K562 (cell line): ENCODE results near the gene SIX1. TPM values are rescaled to one million over a fixed set of nuclear protein-coding genes. Genes with fewer than 3 reads are reported as not detected.

Experiments
- ATAC-seq: fragments of 200-7000 bp; cut with Tn5 transposase; 3 replicates; pipeline ENCODE4 v1.9.1; 2020; ENCODE audit warnings: moderate library complexity
- BruUV-seq: library from RNA; stranded (reverse); fragments of 400-500 nt; replicated peaks from 2 replicates; lab custom pipeline; 2021; lab: Mats Ljungman, UMichigan
- CTCF ChIA-PET: fragments of 300-600 bp; formaldehyde crosslinking; extraction: SDS; loops from one replicate; lab custom pipeline; 2021; ENCODE audit warnings: low intra/inter-chr PET ratio; lab: Yijun Ruan, JAX
- POLR2A ChIA-PET: fragments of 300-600, 350-650 bp; sonication (Branson Sonifier 250); formaldehyde crosslinking; extraction: SDS; loops from one replicate; lab custom pipeline; 2021; ENCODE audit warnings: antibody characterized with exemption, inconsistent platforms; lab: Yijun Ruan, JAX
- DNase-seq, 4 experiments: peaks; one replicate each; pipeline versions ENCODE4 v3.0.0 to v3.0.0-alpha.2; 2011 to 2018; ENCODE audit warnings: low spot score in 3 of 4, mixed read lengths in 3 of 4; ENCODE audit errors: extremely low read depth in 1 of 4
- FAIRE-seq: peaks from 2 replicates; lab custom pipeline; 2011; peaks lifted over from hg19 to GRCh38; lab: Jason Lieb, UNC
- H2AFZ ChIP-seq: 2 replicates; pipeline ENCODE4 v1.6.0; 2011; ENCODE audit warnings: low read depth, low read length, control low read depth, inconsistent platforms
- H3K27ac ChIP-seq: fragments of 200-600 bp; 3 replicates; pipeline ENCODE4 v1.8.0; 2011; ENCODE audit warnings: low read depth, mild to moderate bottlenecking, control low read depth, inconsistent platforms, low read length, moderate library complexity, mixed read lengths; ENCODE audit errors: extremely low read depth
- H3K27me3 ChIP-seq, 2 experiments: fragments of 300-600 bp in 1 of 2; 2 replicates in 1 of 2; 3 replicates in 1 of 2; pipeline versions ENCODE4 v1.6.0 to v1.8.0; 2011; ENCODE audit warnings: inconsistent platforms in 2 of 2, low read length in 2 of 2, mild to moderate bottlenecking in 1 of 2, mixed read lengths in 1 of 2, moderate library complexity in 1 of 2; ENCODE audit not compliant: control insufficient read depth in 2 of 2, insufficient read depth in 2 of 2
- H3K36me3 ChIP-seq: fragments of 300-600 bp; 3 replicates; pipeline ENCODE4 v1.8.0; 2011; ENCODE audit warnings: mild to moderate bottlenecking, low read length, inconsistent platforms; ENCODE audit not compliant: control insufficient read depth, insufficient read depth
- H3K4me1 ChIP-seq, 2 experiments: fragments of 200-600 bp in 1 of 2; replicated peaks in 1 of 2; 2 replicates in 1 of 2; 3 replicates in 1 of 2; pipeline versions ENCODE4 v1.5.1 to v1.8.0; 2011; ENCODE audit warnings: inconsistent platforms in 2 of 2, low read length in 2 of 2, mild to moderate bottlenecking in 1 of 2, mixed read lengths in 1 of 2, moderate library complexity in 1 of 2; ENCODE audit not compliant: control insufficient read depth in 2 of 2, insufficient read depth in 2 of 2
- H3K4me2 ChIP-seq: 2 replicates; pipeline ENCODE4 v1.6.1; 2011; ENCODE audit warnings: low read length, control low read depth, inconsistent platforms, mixed read lengths; ENCODE audit not compliant: insufficient read depth
- H3K4me3 ChIP-seq: fragments of 200-600 bp; sonication (generic), shearing (Covaris generic); 2 replicates; pipeline ENCODE4 v1.5.1; 2016; ENCODE audit warnings: control low read depth, inconsistent platforms
- H3K79me2 ChIP-seq: fragments of 200-600 bp; 3 replicates; pipeline ENCODE4 v1.8.0; 2011; ENCODE audit warnings: low read length, inconsistent platforms; ENCODE audit not compliant: control insufficient read depth, insufficient read depth
- H3K9ac ChIP-seq, 2 experiments: 2 replicates each; pipeline versions ENCODE4 v1.6.0 to v1.6.1; 2011; ENCODE audit warnings: low read depth in 2 of 2, low read length in 2 of 2, control low read depth in 1 of 2, inconsistent platforms in 1 of 2, mild to moderate bottlenecking in 1 of 2, mixed read lengths in 1 of 2; ENCODE audit not compliant: insufficient read depth in 1 of 2
- H3K9me1 ChIP-seq: one replicate; pipeline ENCODE4 v1.6.0; 2011; ENCODE audit warnings: inconsistent platforms, mild to moderate bottlenecking, low read length, moderate library complexity; ENCODE audit not compliant: control insufficient read depth, insufficient read depth
- H3K9me3 ChIP-seq: replicated peaks from 2 replicates; pipeline ENCODE4 v1.5.1; 2011; ENCODE audit warnings: low read depth, low read length, inconsistent platforms; ENCODE audit not compliant: control insufficient read depth, insufficient read depth
- H4K20me1 ChIP-seq: replicated peaks from 2 replicates; pipeline ENCODE4 v1.6.1; 2011; ENCODE audit warnings: low read length, inconsistent platforms, mixed read lengths; ENCODE audit not compliant: control insufficient read depth, insufficient read depth
- ATF2 ChIP-seq: sonication (generic); formaldehyde crosslinking; IDR thresholded peaks from 2 replicates; pipeline ENCODE4 v1.8.1; 2022; ENCODE audit warnings: missing genetic modification reagents
- BCOR ChIP-seq: fragments of 450-650 bp; IDR thresholded peaks from 2 replicates; pipeline ENCODE4 v1.6.1; 2016
- BRF2 ChIP-seq: IDR thresholded peaks from 3 replicates; pipeline ENCODE4 v1.6.1; 2011; ENCODE audit warnings: borderline replicate concordance, mild to moderate bottlenecking; ENCODE audit not compliant: insufficient read length, insufficient read depth
- GABPA ChIP-seq: fragments of 200-800 bp; sonication (Bioruptor generic); conservative IDR thresholded peaks from 2 replicates; pipeline ENCODE4 v1.6.1; 2016; ENCODE audit warnings: low read depth, missing genetic modification characterization, missing compliant biosample characterization
- GATAD2A ChIP-seq: fragments of 450-650 bp; IDR thresholded peaks from 2 replicates; pipeline ENCODE4 v1.6.1; 2017
- LARP7 ChIP-seq: fragments of 450-650 bp; IDR thresholded peaks from 2 replicates; pipeline ENCODE4 v1.6.1; 2016
- MCM3 ChIP-seq: fragments of 450-650 bp; IDR thresholded peaks from 2 replicates; pipeline ENCODE4 v1.6.1; 2016
- NRF1 ChIP-seq, 2 experiments: fragments of 450-650 bp; IDR thresholded peaks in 1 of 2; conservative IDR thresholded peaks in 1 of 2; 2 replicates each; pipeline ENCODE4 v1.6.1; 2014; ENCODE audit warnings: mild to moderate bottlenecking in 2 of 2
- POLR2B ChIP-seq: fragments of 450-650 bp; IDR thresholded peaks from 2 replicates; pipeline ENCODE4 v1.6.1; 2018; ENCODE audit warnings: low read depth; ENCODE audit not compliant: partially characterized antibody
- RFX7 ChIP-seq: fragments of 250-450 bp; sonication (Bioruptor Pico); IDR thresholded peaks from 2 replicates; pipeline ENCODE4 v1.5.1; 2021; ENCODE audit warnings: mild to moderate bottlenecking
- SPI1 ChIP-seq: IDR thresholded peaks from 2 replicates; pipeline ENCODE4 v1.6.1; 2011; ENCODE audit warnings: low read depth, low read length, control low read depth, borderline replicate concordance
- TBL1XR1 ChIP-seq, 2 experiments: IDR thresholded peaks; 2 replicates each; pipeline ENCODE4 v1.6.1; 2012; ENCODE audit warnings: improper control_type of control experiment in 2 of 2, low read length in 2 of 2, mild to moderate bottlenecking in 1 of 2
- TOE1 ChIP-seq, 2 experiments: fragments of 450-650 bp in 1 of 2; sonication (generic) in 1 of 2; formaldehyde crosslinking in 1 of 2; IDR thresholded peaks; 2 replicates each; pipeline versions ENCODE4 v1.7.1 to v1.8.0; 2016 to 2022; ENCODE audit warnings: borderline replicate concordance in 2 of 2, mild to moderate bottlenecking in 2 of 2, antibody characterized with exemption in 1 of 2, inconsistent platforms in 1 of 2, low read depth in 1 of 2, missing genetic modification reagents in 1 of 2, moderate library complexity in 1 of 2
- ZFP36 ChIP-seq: fragments of 150-350 bp; IDR thresholded peaks from 2 replicates; pipeline ENCODE4 v1.6.1; 2018; ENCODE audit warnings: low read length, low read depth; ENCODE audit not compliant: partially characterized antibody
- ZNF121 ChIP-seq: sonication (generic); formaldehyde crosslinking; conservative IDR thresholded peaks from 2 replicates; pipeline ENCODE4 v1.8.0; 2022; ENCODE audit warnings: missing genetic modification reagents
- ZNF785 ChIP-seq: fragments of 250-450 bp; sonication (Bioruptor Pico); IDR thresholded peaks from 2 replicates; pipeline ENCODE4 v1.4.0; 2020; ENCODE audit warnings: mild to moderate bottlenecking
- WGBS: fragments of 100-300 bp; shearing (Covaris generic); methylation state at CpG from one replicate; pipeline ENCODE4 v1.1.6; 2016; ENCODE audit warnings: low coverage, mixed read lengths; ENCODE audit not compliant: insufficient coverage; ENCODE audit errors: missing lambda C conversion rate; 5-methylcytosine and 5-hydroxymethylcytosine counted together
- in situ Hi-C: fragments of 300-500 bp; cut with MboI; formaldehyde crosslinking; loops from 4 replicates; pipeline ENCODE4 v1.15.0; 2018; ENCODE audit warnings: inconsistent platforms, mixed read lengths
- intact Hi-C: fragments of 100-400 bp; cut with micrococcal nuclease; formaldehyde crosslinking; loops from 2 replicates; pipeline ENCODE4 v1.14.2; 2022
- polyA plus RNA-seq, 8 experiments: library from polyadenylated mRNA; depleted of rRNA in 4 of 8; stranded (reverse) in 5 of 8; unstranded in 3 of 8; fragments of >200 nt; fragmentation: Nextera tagmentation in 2 of 8; fragmentation: Illumina TruSeq in 1 of 8; extraction: Ambion mirVana in 2 of 8; extraction: Trizol in 1 of 8; gene quantifications; 2 replicates each; pipeline versions ENCODE4 v1.2.1 to v1.2.3, GENCODE V29; 2011 to 2014; ENCODE audit warnings: inconsistent platforms in 1 of 8, missing spikeins in 1 of 8
- total RNA-seq, 7 experiments: library from RNA; depleted of rRNA in 6 of 7; stranded (reverse); fragments of >200 nt in 6 of 7; fragmentation: Illumina TruSeq in 2 of 7; extraction: Trizol in 2 of 7; gene quantifications; 2 replicates each; pipeline versions ENCODE4 v1.2.1 to v1.2.3, GENCODE V29; 2011 to 2021; ENCODE audit warnings: low replicate concordance in 1 of 7

Gene SIX1
- total and polyA plus RNA-seq, 9 of the 15 experiments (the other 6 are each of a cell fraction or from before 2014, with no cell fraction given), result 0.27 to 0.80 (median 0.45) TPM

GRCh38 chr14:60656686-60657455 is 7.6 kb upstream of the SIX1 start:
- Histone ChIP-seq H3K9me1 (no peaks in the 10 kb centered on the region), H3K9me3 (no peaks in the 10 kb centered on the region), H2AFZ (peak overlapping the region; percentile 50; the same call in 1 of the 2 replicates), H3K9ac (peak overlapping the region in 1 of 2 experiments; percentile 58; a peak in 1 of 4 replicates), H3K79me2 (no peaks in the 10 kb centered on the region), H3K4me2 (no peak overlapping the region), H3K36me3 (no peaks in the 10 kb centered on the region), H3K4me3 (0 out of 2 replicates have a peak overlapping the region, but pooled peaks have one; percentile 8), H4K20me1 (no peaks in the 10 kb centered on the region), H3K4me1 (peaks cover 0 to 20% of the 10 kb centered on the region in 2 experiments; a peak in 2 of 5 replicates)
- POLR2A ChIA-PET, result no interaction called here
- peak; percentile 63 for ATAC-seq
- no peak for FAIRE-seq
- DNase-seq, result peak in 2 of 4 experiments; percentile 10
- BruUV-seq, result no TSS peak
- intact Hi-C loops, result no loop called here
- TF ChIP-seq LARP7 (no peak), GATAD2A (no peak), BRF2 (no peak), ATF2 (CRISPR knock-in tag) (no peak), NRF1 (conservative IDR thresholded peaks at IDR 0.05 in 1 of 2, IDR thresholded peaks at IDR 0.05 in 1 of 2) (no peak), RFX7 (CRISPR knock-in tag) (no peak), SPI1 (no peak), MCM3 (no peak), TOE1 (IDR thresholded peaks at IDR 0.05; ENCODE audit: borderline replicate concordance) (no peak), TOE1 (CRISPR knock-in tag; IDR thresholded peaks at IDR 0.05; ENCODE audit: borderline replicate concordance, low read depth) (no peak), ZFP36 (no peak), TBL1XR1 (IDR thresholded peaks at IDR 0.05; ENCODE audit: low read length in 2 of 2) (no peak), POLR2B (no peak), BCOR (no peak), ZNF785 (CRISPR knock-in tag) (no peak), GABPA (no peak), ZNF121 (CRISPR knock-in tag) (no peak)
- TF ChIP-seq, all 486 proteins: peak for 0
- CTCF ChIA-PET, result no interaction called here
- in situ Hi-C loops, result no loop called here
- H3K27me3 ChIP-seq, result peaks cover 0 to 15% of the 10 kb centered on the region in 2 experiments; a peak in 2 of 5 replicates
- WGBS, result 69% methylated on average over 6 of the region's 75 CpGs
- no peak overlapping the region for H3K27ac ChIP-seq
